KMS-11 (cell line): ENCODE measurements around the gene M1AP.
A peak's percentile ranks its signal among the peaks of the same experiment; 100 is the strongest.

Experiments
- H2AFZ ChIP-seq: fragments of 200-600 bp; sonication (generic); 2 replicates; pipeline ENCODE4 v1.6.1; 2016; ENCODE audit warnings: antibody characterized with exemption, mixed run types, low read depth
- H3K27ac ChIP-seq: fragments of 200-600 bp; sonication (generic); 2 replicates; pipeline ENCODE4 v1.6.1; 2016; ENCODE audit warnings: mild to moderate bottlenecking, mixed run types
- H3K27me3 ChIP-seq: fragments of 200-600 bp; sonication (generic); 2 replicates; pipeline ENCODE4 v1.6.1; 2017; ENCODE audit warnings: mild to moderate bottlenecking, low read depth, mixed run types, moderate library complexity; ENCODE audit not compliant: insufficient read depth
- H3K36me3 ChIP-seq: fragments of 200-600 bp; sonication (generic); 2 replicates; pipeline ENCODE4 v1.6.1; 2017; ENCODE audit warnings: mild to moderate bottlenecking, mixed run types; ENCODE audit not compliant: insufficient read depth
- H3K4me1 ChIP-seq: fragments of 200-600 bp; sonication (generic); 2 replicates; pipeline ENCODE4 v1.6.1; 2016; ENCODE audit warnings: mild to moderate bottlenecking, low read depth, mixed run types; ENCODE audit not compliant: poor library complexity, severe bottlenecking
- H3K4me2 ChIP-seq: fragments of 200-600 bp; sonication (generic); 2 replicates; pipeline ENCODE4 v1.7.0; 2016; ENCODE audit warnings: mild to moderate bottlenecking, mixed run types
- H3K4me3 ChIP-seq: fragments of 200-600 bp; sonication (generic); IDR thresholded peaks from 2 replicates; pipeline ENCODE4 v1.6.1; 2017; ENCODE audit warnings: low read depth, low read length, mixed read lengths; ENCODE audit not compliant: insufficient read depth
- H3K79me2 ChIP-seq: fragments of 200-600 bp; sonication (generic); 2 replicates; pipeline ENCODE4 v1.6.1; 2016; ENCODE audit warnings: low read depth, mixed run types; ENCODE audit not compliant: insufficient read depth
- H3K9ac ChIP-seq: fragments of 200-600 bp; sonication (generic); 2 replicates; pipeline ENCODE4 v1.6.1; 2016; ENCODE audit warnings: mild to moderate bottlenecking, mixed run types
- H4K20me1 ChIP-seq: fragments of 200-600 bp; sonication (generic); 2 replicates; pipeline ENCODE4 v1.6.1; 2016; ENCODE audit warnings: mild to moderate bottlenecking, mixed run types; ENCODE audit not compliant: insufficient read depth
- TF ChIP-seq, protein P1 (sequence below): fragments of 200-600 bp; sonication (generic); conservative IDR thresholded peaks from 2 replicates; pipeline ENCODE4 v1.6.1; 2017; ENCODE audit warnings: low read depth, mild to moderate bottlenecking, antibody characterized with exemption, low read length, moderate library complexity, mixed read lengths

M1AP gene

DNA sequence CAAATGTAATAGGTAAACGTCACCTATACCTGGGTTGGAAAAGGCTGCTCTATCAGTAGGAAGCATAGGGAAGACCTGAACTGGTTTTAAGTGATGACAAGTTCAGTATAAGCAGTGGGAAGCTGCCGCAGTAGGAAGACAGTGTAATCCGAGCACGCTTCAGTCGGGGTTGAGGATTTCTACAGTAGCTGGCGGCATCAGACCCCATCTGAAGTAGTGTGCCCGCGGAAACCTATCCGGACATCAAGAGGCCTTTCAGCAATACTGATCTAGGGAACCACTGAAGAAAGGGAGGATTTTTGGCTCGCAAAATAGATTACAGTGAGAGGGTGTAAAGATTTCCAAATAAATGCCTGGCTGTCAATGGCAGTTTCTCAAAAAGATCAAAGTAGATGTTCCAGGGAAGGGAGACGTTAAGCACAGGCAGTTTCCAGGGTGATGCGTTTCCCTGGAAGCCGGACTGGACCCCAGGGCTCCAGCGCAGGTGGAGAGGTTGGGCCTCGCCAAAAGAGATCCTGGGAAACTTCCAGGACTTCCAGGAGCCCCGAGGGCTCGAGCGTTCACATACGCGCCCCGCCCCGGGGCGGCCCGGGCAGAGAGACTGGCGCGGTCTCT, 99.7 kb downstream of the M1AP start:
- 0 out of 2 replicates have a peak overlapping the region, but pooled peaks have one; percentile 23 for H2AFZ ChIP-seq
- no peaks in the 10 kb centered on the region for H4K20me1 ChIP-seq
- no peak overlapping the region; the same call in 1 of the 2 replicates for H3K4me2 ChIP-seq
- no peaks in the 10 kb centered on the region for H3K36me3 ChIP-seq
- H3K4me3 ChIP-seq, result no peak overlapping the region
- H3K9ac ChIP-seq, result no peak overlapping the region
- no peak overlapping the region for H3K27ac ChIP-seq
- TF ChIP-seq, protein P1, sequence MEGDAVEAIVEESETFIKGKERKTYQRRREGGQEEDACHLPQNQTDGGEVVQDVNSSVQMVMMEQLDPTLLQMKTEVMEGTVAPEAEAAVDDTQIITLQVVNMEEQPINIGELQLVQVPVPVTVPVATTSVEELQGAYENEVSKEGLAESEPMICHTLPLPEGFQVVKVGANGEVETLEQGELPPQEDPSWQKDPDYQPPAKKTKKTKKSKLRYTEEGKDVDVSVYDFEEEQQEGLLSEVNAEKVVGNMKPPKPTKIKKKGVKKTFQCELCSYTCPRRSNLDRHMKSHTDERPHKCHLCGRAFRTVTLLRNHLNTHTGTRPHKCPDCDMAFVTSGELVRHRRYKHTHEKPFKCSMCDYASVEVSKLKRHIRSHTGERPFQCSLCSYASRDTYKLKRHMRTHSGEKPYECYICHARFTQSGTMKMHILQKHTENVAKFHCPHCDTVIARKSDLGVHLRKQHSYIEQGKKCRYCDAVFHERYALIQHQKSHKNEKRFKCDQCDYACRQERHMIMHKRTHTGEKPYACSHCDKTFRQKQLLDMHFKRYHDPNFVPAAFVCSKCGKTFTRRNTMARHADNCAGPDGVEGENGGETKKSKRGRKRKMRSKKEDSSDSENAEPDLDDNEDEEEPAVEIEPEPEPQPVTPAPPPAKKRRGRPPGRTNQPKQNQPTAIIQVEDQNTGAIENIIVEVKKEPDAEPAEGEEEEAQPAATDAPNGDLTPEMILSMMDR, result no peak
- no peaks in the 10 kb centered on the region for H3K79me2 ChIP-seq
- H3K27me3 ChIP-seq, result peaks cover 19% of the 10 kb centered on the region; the same call in 1 of the 2 replicates
- peaks cover 2% of the 10 kb centered on the region for H3K4me1 ChIP-seq

DNA sequence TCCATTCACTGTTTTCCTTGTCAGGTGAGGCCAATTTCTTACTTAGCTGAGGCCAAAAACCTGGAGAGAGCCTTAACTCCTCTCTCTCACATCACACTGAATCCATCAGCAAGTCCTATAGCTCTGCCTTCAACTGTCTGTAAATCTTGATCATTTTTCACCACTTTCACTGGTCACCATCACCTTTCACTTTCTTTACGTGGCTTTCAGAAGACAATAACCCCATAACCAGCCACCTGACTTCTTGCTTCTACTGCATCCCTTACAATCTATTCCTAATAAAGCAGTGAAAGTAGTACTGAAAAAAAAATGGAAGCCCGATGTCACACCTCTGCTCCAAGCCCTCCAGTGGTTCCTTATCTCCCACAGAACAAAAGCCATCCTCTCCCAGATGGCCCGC, 102.1 kb downstream of the M1AP start:
- Histone ChIP-seq H3K27me3 (peaks cover 16% of the 10 kb centered on the region; the same call in 1 of the 2 replicates), H3K36me3 (no peaks in the 10 kb centered on the region), H4K20me1 (no peaks in the 10 kb centered on the region), H3K27ac (no peak overlapping the region), H3K79me2 (no peaks in the 10 kb centered on the region), H3K4me2 (no peak overlapping the region), H2AFZ (no peak overlapping the region), H3K4me3 (no peak overlapping the region), H3K9ac (no peak overlapping the region), H3K4me1 (no peaks in the 10 kb centered on the region)
- TF ChIP-seq, protein P1, result no peak

DNA sequence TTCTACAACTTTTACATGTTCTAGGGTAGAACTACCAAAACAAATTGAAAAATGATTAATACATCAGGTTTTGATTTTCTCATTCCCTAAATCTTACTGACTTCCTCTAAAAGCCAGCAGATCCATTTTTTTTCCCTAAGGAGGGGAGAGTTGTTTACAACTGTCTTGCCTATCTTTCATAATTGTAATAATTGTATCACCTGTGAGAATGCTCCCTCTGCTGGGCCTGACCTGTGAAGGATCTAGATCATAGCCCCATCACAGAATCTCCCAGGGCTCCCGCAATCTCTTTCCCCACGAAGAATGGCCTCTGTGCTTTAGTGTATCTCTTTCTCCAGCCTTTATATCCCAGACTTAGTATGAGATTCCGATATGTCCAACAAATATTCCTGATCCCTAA, 103.5 kb downstream of the M1AP start:
- no peaks in the 10 kb centered on the region for H4K20me1 ChIP-seq
- TF ChIP-seq, protein P1, result 0 out of 2 replicates have a peak, but pooled peaks have one; percentile 31
- H3K9ac ChIP-seq, result no peak overlapping the region
- H3K4me2 ChIP-seq, result no peak overlapping the region
- no peak overlapping the region for H2AFZ ChIP-seq
- no peak overlapping the region for H3K4me3 ChIP-seq
- H3K27me3 ChIP-seq, result peaks cover 16% of the 10 kb centered on the region; the same call in 1 of the 2 replicates
- no peaks in the 10 kb centered on the region for H3K79me2 ChIP-seq
- H3K27ac ChIP-seq, result no peak overlapping the region
- H3K36me3 ChIP-seq, result no peaks in the 10 kb centered on the region
- no peaks in the 10 kb centered on the region for H3K4me1 ChIP-seq

DNA sequence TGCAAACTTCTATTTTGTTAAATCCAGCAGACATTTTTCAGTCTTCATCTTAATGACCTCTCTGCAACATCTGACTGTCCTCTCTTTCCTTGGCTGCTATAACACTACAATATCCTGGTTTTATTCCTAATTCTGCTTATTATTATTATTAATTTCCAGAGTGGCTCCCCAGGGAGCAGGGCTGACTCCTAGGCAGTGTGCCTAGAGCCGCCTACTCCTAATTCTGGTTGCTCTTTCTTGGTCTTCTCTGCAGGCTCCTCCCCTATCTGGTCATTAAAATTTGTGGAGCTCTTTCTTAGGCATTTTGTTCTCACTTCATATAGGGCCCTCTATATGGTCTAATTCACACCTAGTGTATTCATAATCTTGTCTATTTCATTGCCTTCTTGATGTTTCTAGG, 105.2 kb downstream of the M1AP start:
- TF ChIP-seq, protein P1, result no peak
- Histone ChIP-seq H2AFZ (no peak overlapping the region), H3K27me3 (peaks cover 9% of the 10 kb centered on the region; the same call in 1 of the 2 replicates)

More for the DNA sequence above, 105.2 kb downstream of the M1AP start:
- Histone ChIP-seq H3K4me1 (no peaks in the 10 kb centered on the region), H3K4me3 (no peak overlapping the region), H3K79me2 (no peaks in the 10 kb centered on the region), H3K4me2 (no peak overlapping the region), H4K20me1 (no peaks in the 10 kb centered on the region), H3K27ac (no peak overlapping the region), H3K9ac (no peak overlapping the region), H3K36me3 (no peaks in the 10 kb centered on the region)
